ENCODE data around the gene ECPAS.
"Not testable (repeated sequence)": the region's sequence is repeated elsewhere in the genome, so short reads cannot be mapped to it uniquely, and the experiment has no call there.

Gene ECPAS

GRCh38 chr9:111477677-111478076 is 6.5 kb downstream of the ECPAS start:
- DNase-seq (ENCODE audit: low read depth): no peak

- no peak for DNase-seq (ENCODE audit: low read depth)
These were observed 9.0 kb downstream of the ECPAS start for GRCh38 chr9:111475195-111475594.

GRCh38 chr9:111474385-111474784 is 9.8 kb downstream of the ECPAS start:
- DNase-seq (ENCODE audit: low read depth): no peak

- DNase-seq (ENCODE audit: low read depth): no peak
These were observed 16.3 kb downstream of the ECPAS start for GRCh38 chr9:111467778-111468367.

GRCh38 chr9:111463048-111463447 is 21.1 kb downstream of the ECPAS start:
- DNase-seq (ENCODE audit: low read depth): no peak

GRCh38 chr9:111458139-111459009 is 25.8 kb downstream of the ECPAS start:
- no peak for DNase-seq (ENCODE audit: low read depth)

- no peak for DNase-seq (ENCODE audit: low read depth)
These were observed 27.7 kb downstream of the ECPAS start for GRCh38 chr9:111456529-111456928.

GRCh38 chr9:111455638-111456037 is 28.5 kb downstream of the ECPAS start:
- DNase-seq (ENCODE audit: low read depth): no peak

GRCh38 chr9:111454751-111455150 is 29.4 kb downstream of the ECPAS start:
- DNase-seq (ENCODE audit: low read depth): no peak

- no peak for DNase-seq (ENCODE audit: low read depth)
These were observed 32.6 kb downstream of the ECPAS start for GRCh38 chr9:111451570-111451969.

GRCh38 chr9:111450124-111450523 is 34.1 kb downstream of the ECPAS start:
- no peak for DNase-seq (ENCODE audit: low read depth)

- no peak for DNase-seq (ENCODE audit: low read depth)
These were observed 34.5 kb downstream of the ECPAS start for GRCh38 chr9:111449705-111450104.

- not testable (repeated sequence) for DNase-seq (ENCODE audit: low read depth)
These were observed 38.4 kb downstream of the ECPAS start for GRCh38 chr9:111445799-111446198.

GRCh38 chr9:111443454-111443853 is 40.7 kb downstream of the ECPAS start:
- no peak for DNase-seq (ENCODE audit: low read depth)

- DNase-seq (ENCODE audit: low read depth): no peak
These were observed 41.7 kb downstream of the ECPAS start for GRCh38 chr9:111442360-111443027.

GRCh38 chr9:111440226-111440625 is 44.0 kb downstream of the ECPAS start:
- DNase-seq (ENCODE audit: low read depth): no peak

- no peak for DNase-seq (ENCODE audit: low read depth)
These were observed 45.5 kb downstream of the ECPAS start for GRCh38 chr9:111438541-111439235.

- DNase-seq (ENCODE audit: low read depth): no peak
These were observed 47.6 kb downstream of the ECPAS start for GRCh38 chr9:111436571-111436970.

- no peak for DNase-seq (ENCODE audit: low read depth)
These were observed 51.1 kb downstream of the ECPAS start for GRCh38 chr9:111433082-111433481.

GRCh38 chr9:111431684-111432083 is 52.5 kb downstream of the ECPAS start:
- no peak for DNase-seq (ENCODE audit: low read depth)

GRCh38 chr9:111429175-111429574 is 55.0 kb downstream of the ECPAS start:
- no peak for DNase-seq (ENCODE audit: low read depth)

GRCh38 chr9:111427186-111427585 is 57.0 kb downstream of the ECPAS start:
- DNase-seq (ENCODE audit: low read depth): no peak
